GM21390 (cell line): ENCODE data around the gene LLGL2.
"Not testable (repeated sequence)": the region's sequence is repeated elsewhere in the genome, so short reads cannot be mapped to it uniquely, and the experiment has no call there.

Experiments
- ATAC-seq: cut with Tn5 transposase; IDR thresholded peaks from one replicate; pipeline ENCODE4 v1.9.1; 2021; ENCODE audit not compliant: unreplicated experiment

Gene LLGL2

DNA sequence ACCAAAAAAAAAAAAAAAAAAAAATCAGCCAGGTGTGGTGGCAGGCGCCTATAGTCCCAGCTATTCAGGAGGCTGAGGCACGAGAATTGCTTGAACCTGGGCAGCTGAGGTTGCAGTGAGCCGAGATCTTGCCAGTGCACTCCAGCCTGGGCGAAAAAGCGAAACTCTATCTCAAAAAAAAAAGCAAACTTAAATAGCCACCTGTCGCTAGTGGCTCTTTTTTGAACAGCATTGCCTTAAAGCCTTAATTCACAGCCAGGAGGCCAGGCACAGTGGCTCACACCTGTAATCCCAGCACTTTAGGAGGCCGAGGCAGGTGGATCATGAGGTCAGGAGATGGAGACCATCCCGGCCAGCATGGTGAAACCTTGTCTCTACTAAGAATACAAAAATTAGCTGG lies 5.1 kb upstream of the LLGL2 start:
- not testable (repeated sequence) for ATAC-seq

GRCh38 chr17:75521290-75521689 lies 4.2 kb upstream of the LLGL2 start:
- ATAC-seq, result no peak

- ATAC-seq, result no peak
These were observed 3.4 kb upstream of the LLGL2 start for GRCh38 chr17:75521951-75522727.

DNA sequence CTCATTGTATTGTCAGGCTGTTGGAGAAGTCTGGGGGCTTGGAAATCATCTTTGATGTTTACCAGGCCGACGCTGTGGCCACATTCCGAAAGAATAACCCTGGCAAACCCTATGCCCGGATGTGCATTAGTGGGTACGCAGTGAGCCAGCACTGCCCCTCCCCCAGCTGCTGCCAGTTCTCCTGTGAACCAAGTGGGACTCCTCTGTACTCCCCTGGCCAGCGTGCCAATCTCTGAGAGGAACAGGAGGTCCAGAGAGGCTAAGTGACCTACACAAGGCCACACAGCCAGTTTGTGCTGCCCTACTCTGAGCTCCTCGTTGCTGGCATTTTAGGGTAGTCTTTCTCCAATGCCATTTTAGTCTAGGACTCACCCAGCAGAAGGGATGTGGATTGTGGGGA lies 1.9 kb upstream of the LLGL2 start:
- no peak for ATAC-seq

- ATAC-seq, result no peak
These were observed 1.1 kb upstream of the LLGL2 start for GRCh38 chr17:75524269-75524969.

DNA sequence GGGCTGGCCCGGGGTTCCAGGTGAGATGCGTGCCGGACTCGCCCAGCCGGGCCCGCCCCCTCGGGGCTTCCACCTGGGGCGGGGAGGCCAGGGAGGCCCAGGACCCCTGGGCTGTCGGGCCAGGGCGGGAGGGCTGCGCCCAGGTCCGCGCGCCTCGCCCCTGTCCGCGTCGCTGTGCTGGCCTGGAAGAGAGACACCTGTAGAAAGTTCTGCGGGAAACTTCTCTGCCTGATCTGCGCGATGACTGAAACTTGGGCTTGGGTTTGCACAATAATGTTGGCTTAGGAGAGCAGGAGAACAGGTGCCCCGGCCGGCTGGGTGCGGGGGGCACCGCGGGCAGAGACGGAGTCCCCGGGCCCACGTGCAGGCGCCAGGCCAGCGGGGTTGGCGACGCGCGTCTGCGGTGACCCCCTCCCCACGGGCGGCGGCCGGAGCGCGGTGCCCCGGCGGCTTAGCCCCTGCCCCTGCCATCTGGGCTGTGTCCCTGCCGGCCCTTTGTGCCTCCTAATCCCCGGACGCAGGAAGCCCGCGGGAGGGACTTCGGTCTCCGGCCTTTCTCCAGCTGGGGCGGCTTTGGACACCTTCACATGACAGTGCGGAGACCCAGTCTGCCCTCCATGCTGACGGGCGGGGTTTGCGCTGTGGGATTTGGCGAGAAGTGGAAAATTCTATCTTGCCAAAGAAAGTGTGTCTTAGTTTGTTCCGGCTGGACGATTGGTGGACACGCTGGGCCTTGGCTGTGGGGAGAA lies 483 bp downstream of the LLGL2 start:
- no peak for ATAC-seq

GRCh38 chr17:75526555-75527270 lies 1.2 kb downstream of the LLGL2 start:
- ATAC-seq, result no peak

GRCh38 chr17:75530837-75531720 lies 5.6 kb downstream of the LLGL2 start:
- ATAC-seq, result no peak

GRCh38 chr17:75531721-75532072 lies 6.2 kb downstream of the LLGL2 start:
- no peak for ATAC-seq

- ATAC-seq, result no peak
These were observed 9.6 kb downstream of the LLGL2 start for GRCh38 chr17:75535119-75535537.

DNA sequence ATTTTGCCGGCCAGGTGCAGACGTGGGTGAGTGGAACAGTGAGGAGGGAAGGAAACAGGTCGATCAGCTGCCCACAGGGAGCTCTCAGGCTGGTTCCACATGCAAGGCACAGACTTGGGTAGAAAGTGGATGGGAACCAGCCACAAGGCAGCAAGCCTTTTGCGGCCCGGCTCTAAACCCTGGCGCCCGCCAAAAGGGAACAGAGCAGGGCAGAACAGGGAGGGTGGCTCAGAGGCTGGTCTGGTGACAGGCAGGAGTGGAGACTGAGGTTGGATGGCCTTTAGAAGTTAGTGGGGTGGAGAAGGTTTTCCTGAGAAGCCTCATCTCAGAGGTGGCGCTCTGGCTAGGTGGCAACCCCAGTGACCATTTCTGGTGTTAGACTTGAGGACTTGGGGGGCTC lies 10.4 kb downstream of the LLGL2 start:
- no peak for ATAC-seq

DNA sequence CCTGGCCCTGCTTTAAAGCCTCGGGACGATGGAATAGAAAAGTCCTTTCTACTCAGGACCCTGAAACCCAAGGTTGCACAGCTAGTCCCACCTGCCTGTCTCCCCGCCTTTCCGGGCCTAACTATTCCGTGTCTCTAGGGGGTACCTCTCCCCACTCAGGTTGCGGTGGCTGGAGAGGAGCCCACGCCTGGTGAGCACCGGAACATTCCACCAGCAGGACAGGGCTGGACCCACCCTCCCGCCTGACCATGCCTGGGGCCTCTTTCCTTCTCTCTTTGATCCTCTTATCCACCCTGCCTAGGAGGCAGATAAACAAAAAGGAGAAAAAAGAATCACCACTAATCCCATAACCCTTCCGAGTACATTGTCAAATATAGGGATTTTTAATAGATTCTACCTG lies 10.9 kb downstream of the LLGL2 start:
- no peak for ATAC-seq

DNA sequence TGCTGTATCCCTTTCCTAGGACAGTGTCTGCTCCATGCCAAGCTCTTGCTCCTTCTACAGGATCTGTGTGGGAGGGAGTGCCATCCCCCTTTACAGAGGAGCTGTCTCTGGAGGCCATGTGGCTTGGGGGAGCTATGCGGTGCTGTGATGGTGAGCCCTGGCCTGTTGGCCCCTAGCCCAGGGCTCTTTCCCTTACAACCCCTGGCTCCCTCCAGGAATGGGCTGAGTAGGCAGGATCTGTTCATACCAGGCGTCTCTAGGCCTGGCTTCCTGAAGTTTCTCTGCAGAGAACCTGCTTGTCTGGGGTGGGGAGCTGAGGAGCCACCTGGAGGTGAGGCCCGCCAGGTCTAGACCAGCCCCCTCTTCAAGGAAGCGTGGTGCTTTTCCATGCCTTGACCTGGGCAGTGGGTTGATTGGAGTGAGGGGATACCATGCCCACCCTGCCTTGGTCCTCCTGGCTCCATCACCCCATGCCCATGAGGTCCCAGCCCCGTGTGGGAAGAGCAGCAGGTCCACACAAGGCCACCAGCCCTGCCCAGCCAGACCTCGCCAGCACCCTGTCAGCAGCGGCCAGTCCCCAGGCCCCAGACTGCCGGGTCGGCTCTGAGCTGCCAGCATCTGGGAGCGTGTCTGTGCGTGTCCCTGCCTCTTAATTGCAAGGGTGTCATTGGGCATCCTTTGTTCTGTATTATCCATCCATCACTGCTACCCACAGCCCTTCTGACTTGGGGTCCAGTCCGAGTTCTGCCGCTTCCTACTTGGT lies 14.7 kb downstream of the LLGL2 start:
- ATAC-seq, result no peak

GRCh38 chr17:75540923-75541503 lies 15.5 kb downstream of the LLGL2 start:
- no peak for ATAC-seq

GRCh38 chr17:75542229-75542628 lies 16.7 kb downstream of the LLGL2 start:
- no peak for ATAC-seq

- no peak for ATAC-seq
These were observed 17.3 kb downstream of the LLGL2 start for GRCh38 chr17:75542728-75543336.

DNA sequence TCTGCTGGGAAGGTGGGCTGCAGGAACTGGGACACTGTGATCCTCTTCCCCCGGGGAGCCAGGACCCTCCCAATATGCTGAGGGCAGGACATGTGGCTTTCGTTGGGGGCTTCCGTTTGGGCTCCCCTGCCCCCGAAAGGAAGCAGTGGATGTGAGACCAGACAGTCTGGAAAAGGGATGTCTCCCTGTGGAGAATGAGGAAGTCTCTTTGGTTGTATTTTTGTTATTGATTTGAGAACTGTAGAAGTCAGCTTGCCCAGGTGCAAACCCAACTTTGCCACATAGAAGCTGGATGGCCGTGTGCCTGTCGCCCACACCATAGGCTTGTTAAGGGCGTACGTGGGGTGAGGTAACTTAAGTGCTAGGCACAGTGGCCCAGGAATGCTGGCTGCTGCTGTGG lies 18.8 kb downstream of the LLGL2 start:
- no peak for ATAC-seq

DNA sequence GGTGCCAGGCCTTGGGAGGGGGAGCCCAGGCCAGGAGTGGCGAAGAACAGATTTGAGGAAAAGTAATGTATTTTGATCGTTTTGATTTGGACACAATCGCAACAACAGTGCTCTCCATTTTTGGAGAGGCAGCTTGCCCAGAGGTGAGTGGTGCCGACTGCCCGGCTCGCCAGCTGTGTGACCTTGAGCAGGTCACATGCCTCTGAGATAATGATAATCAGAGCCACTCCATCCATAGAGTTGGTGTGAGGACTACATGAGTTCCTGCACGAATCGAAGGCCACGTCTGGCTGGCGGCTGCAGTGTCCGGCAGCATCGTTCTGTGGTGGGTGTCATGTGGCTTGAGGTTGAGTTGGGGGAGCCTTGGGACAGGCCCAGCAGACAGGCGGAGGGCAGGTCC lies 20.7 kb downstream of the LLGL2 start:
- no peak for ATAC-seq

DNA sequence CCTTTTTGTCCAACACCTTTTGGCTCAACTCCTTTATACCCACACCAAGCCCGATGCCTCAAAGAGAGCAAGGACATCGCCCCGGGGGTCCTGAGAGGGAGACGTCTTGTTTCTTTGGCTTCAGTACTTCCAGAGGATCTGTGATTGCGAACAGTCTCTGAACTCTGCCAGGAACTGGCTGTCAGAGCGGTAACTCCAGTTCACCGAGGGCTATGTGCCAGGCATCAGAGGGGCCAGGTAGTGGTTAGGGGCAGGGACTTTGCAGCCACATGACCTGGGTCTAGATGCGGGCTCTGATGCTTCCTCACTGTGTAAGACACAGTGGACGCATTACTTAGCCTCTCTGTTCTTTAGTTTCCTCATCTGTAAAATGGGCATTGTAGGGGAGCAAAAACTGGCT lies 21.6 kb downstream of the LLGL2 start:
- ATAC-seq, result no peak
